ENCODE results near the gene RAB11B.
"Not testable (repeated sequence)": the region's sequence is repeated elsewhere in the genome, so short reads cannot be mapped to it uniquely, and the experiment has no call there.

Gene RAB11B

GRCh38 chr19:8398311-8398771 is 8.2 kb downstream of the RAB11B start:
- TF ChIP-seq, protein P1, sequence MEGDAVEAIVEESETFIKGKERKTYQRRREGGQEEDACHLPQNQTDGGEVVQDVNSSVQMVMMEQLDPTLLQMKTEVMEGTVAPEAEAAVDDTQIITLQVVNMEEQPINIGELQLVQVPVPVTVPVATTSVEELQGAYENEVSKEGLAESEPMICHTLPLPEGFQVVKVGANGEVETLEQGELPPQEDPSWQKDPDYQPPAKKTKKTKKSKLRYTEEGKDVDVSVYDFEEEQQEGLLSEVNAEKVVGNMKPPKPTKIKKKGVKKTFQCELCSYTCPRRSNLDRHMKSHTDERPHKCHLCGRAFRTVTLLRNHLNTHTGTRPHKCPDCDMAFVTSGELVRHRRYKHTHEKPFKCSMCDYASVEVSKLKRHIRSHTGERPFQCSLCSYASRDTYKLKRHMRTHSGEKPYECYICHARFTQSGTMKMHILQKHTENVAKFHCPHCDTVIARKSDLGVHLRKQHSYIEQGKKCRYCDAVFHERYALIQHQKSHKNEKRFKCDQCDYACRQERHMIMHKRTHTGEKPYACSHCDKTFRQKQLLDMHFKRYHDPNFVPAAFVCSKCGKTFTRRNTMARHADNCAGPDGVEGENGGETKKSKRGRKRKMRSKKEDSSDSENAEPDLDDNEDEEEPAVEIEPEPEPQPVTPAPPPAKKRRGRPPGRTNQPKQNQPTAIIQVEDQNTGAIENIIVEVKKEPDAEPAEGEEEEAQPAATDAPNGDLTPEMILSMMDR (IDR thresholded peaks at IDR 0.05; ENCODE audit: control insufficient read depth, insufficient read depth, low read depth, low read length, missing control alignments): no peak
- DNase-seq (ENCODE audit: low read depth): no peak
- H3K4me3 ChIP-seq (ENCODE audit: control insufficient read depth, low read depth, low read length): no peak overlapping the region

DNA sequence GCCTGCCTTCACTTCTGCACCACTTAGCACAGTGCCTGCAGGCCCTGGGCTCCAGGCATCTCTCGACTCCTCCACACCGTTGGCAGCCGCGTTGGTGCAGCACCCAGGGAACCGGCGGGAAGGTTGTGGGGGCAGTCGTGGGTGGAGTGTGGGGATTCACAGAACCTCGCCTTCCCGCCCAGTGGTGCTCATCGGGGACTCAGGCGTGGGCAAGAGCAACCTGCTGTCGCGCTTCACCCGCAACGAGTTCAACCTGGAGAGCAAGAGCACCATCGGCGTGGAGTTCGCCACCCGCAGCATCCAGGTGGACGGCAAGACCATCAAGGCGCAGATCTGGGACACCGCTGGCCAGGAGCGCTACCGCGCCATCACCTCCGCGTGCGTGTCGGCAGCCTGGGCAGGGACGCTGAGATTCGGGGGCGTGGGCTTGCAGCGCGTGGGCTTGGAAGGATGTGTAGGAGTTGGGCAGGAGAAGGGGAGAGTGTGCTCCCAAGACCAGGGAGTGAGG is 9.6 kb downstream of the RAB11B start:
- no peak overlapping the region for H3K4me3 ChIP-seq (ENCODE audit: control insufficient read depth, low read depth, low read length)
- DNase-seq (ENCODE audit: low read depth): no peak
- TF ChIP-seq, protein P1 (IDR thresholded peaks at IDR 0.05; ENCODE audit: control insufficient read depth, insufficient read depth, low read depth, low read length, missing control alignments): no peak

- no peak overlapping the region for H3K4me3 ChIP-seq (ENCODE audit: control insufficient read depth, low read depth, low read length)
- TF ChIP-seq, protein P1 (IDR thresholded peaks at IDR 0.05; ENCODE audit: control insufficient read depth, insufficient read depth, low read depth, low read length, missing control alignments): no peak
- DNase-seq (ENCODE audit: low read depth): no peak
Observed at GRCh38 chr19:8401981-8402411, 11.8 kb downstream of the RAB11B start.

DNA sequence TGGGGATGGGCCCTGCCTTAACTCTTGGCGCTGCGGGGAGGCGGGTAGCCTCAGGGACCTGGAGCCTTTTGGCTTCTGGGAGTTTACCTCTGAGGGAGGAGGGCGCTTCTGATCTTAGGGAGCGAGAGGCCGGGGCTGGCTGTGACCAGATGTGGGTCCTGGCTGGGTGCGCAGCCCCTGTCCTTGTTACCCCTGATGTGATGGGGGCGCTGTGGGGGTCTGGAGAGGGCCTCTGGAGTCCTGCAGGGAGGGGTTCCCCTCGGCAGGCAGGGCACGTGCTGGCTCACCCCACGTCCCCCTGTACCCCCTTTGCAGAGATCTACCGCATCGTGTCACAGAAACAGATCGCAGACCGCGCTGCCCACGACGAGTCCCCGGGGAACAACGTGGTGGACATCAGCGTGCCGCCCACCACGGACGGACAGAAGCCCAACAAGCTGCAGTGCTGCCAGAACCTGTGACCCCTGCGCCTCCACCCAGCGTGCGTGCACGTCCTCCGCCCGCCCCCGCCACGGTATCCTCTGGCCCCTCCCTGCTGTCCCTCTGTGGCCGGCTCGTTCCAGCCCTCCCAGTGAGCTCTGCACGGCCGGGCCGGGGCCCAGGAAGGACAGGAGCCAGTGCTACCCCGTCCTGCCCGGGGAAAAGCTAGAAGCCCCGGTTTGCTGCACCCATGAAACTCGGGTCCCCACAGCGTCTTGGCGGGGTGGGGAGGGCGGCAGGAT is 13.1 kb downstream of the RAB11B start:
- H3K4me3 ChIP-seq (ENCODE audit: control insufficient read depth, low read depth, low read length): no peak overlapping the region
- DNase-seq (ENCODE audit: low read depth): no peak
- TF ChIP-seq, protein P1 (IDR thresholded peaks at IDR 0.05; ENCODE audit: control insufficient read depth, insufficient read depth, low read depth, low read length, missing control alignments): no peak

DNA sequence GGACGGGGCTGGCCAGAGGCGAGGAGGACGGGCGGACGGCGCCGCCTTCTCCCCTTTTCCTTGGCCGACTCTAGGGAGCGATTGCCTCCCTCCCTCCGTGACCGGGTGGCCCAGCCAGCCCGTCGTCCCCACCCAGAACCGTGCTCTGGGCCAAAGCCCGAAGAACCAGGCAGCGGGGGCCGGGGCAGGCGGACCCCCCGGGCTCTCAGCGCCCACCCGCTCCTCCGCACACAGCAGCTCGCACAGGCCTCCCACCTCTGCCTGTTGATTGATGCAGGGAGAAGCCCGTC is 13.6 kb downstream of the RAB11B start:
- no peak for DNase-seq (ENCODE audit: low read depth)
- TF ChIP-seq, protein P1 (IDR thresholded peaks at IDR 0.05; ENCODE audit: control insufficient read depth, insufficient read depth, low read depth, low read length, missing control alignments): no peak
- H3K4me3 ChIP-seq (ENCODE audit: control insufficient read depth, low read depth, low read length): no peak overlapping the region

DNA sequence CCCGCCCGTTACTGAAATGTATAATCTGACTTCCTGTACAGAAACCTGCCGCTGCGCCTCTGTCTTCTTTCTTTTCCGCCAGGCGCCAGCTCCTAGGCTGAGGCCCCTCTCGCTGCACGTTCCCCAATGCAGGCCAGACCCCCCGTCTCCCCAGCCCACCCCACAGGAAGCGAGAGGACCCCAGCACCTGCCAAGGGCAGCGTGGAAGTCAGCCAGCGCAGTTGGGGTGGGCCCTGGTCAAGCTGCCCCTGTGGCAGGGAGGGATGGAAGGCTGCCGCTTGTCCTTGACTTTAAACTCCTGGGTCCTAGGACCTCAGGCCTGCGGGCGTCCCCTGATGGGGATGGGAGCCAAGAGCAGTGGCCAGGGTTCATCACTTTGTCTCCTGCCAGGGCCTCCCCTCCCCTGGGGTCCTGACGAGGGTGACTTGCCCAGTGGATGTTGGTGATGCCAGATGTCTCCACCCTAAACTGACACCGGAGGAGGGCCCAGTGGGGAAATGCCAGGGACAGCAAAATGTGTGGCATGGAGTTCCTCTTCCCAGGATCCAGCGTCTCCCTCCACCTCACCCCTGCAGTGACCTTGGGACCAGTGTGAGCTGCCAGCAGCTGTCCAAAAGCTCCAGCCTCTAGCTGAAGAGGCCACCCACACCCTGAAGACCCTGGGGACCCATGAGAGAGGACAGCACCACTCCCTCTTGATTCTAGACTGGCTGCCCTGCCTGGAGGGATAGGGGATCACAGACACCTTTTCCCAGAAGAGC is 14.4 kb downstream of the RAB11B start:
- TF ChIP-seq, protein P1 (IDR thresholded peaks at IDR 0.05; ENCODE audit: control insufficient read depth, insufficient read depth, low read depth, low read length, missing control alignments): no peak
- no peak for DNase-seq (ENCODE audit: low read depth)
- no peak overlapping the region for H3K4me3 ChIP-seq (ENCODE audit: control insufficient read depth, low read depth, low read length)

GRCh38 chr19:8410718-8411117 is 20.6 kb downstream of the RAB11B start:
- not testable (repeated sequence) for H3K4me3 ChIP-seq (ENCODE audit: control insufficient read depth, low read depth, low read length); DNase-seq (ENCODE audit: low read depth)
